Suppressor macrophage treated with lipopolysaccharide for 4 hours (primary cell): ENCODE data around the gene DNAH14.
"Not testable (repeated sequence)": the region's sequence is repeated elsewhere in the genome, so short reads cannot be mapped to it uniquely, and the experiment has no call there.

Source experiments
- DNase-seq: peaks from one replicate; pipeline ENCODE4 v3.0.0-alpha.2; 2020

The DNAH14 gene

GRCh38 chr1:224929335-224930237 lies at the start of gene DNAH14:
Gene DNAH14, plus strand, starts transcription at chr1:224929675. Its CDS starts 23,028 bp downstream, at chr1:224952703.
- DNase-seq, result peak; percentile 78

GRCh38 chr1:224880593-224881307 lies 48.7 kb upstream of the DNAH14 start:
- no peak for DNase-seq

- DNase-seq, result not testable (repeated sequence)
Measured at GRCh38 chr1:224881308-224881692, 48.2 kb upstream of the DNAH14 start.

DNA sequence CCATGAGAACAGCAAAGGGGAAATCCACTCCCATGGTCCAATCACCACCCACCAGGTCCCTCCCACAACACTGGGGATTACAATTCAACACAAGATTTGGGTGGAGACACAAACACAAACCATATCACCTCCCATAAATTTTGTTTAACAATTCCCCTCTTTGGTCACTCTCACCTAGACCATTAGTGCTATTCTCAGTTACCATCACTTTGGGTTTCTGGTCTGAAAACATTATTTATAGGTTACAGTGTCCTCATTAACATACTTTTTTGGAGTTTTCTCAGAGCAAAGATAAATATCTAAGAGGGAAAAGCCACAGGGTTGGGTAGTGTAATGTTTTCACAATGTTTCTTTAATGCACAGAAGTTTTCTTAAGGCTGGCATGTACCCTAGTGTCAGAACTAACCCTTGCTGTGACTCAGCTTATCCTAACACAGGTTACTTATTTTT lies 47.7 kb upstream of the DNAH14 start:
- DNase-seq, result no peak

DNA sequence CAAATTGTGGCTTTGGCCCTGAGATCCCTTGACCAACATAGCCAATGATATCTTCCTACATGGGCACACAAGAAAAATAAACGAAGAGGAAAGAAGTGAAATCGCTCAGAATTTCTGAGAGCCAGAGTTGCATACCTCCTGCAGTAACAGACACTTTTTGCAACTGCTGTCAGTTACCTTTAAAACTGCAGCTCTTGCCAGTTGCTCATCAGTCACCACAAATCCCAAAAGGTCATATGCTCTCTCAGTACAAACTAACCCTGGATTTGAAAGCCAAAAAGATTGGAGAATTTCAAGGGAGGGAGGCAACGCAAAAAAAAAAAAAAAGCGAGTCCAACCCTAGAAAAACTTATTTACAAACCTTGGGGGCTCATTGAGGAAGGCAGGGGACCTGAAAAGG lies 47.2 kb upstream of the DNAH14 start:
- DNase-seq, result no peak

GRCh38 chr1:224883091-224883490 lies 46.4 kb upstream of the DNAH14 start:
- DNase-seq, result no peak

- no peak for DNase-seq
Measured at GRCh38 chr1:224884361-224884801, 45.1 kb upstream of the DNAH14 start.

GRCh38 chr1:224885376-224885775 lies 44.1 kb upstream of the DNAH14 start:
- DNase-seq, result not testable (repeated sequence)

DNA sequence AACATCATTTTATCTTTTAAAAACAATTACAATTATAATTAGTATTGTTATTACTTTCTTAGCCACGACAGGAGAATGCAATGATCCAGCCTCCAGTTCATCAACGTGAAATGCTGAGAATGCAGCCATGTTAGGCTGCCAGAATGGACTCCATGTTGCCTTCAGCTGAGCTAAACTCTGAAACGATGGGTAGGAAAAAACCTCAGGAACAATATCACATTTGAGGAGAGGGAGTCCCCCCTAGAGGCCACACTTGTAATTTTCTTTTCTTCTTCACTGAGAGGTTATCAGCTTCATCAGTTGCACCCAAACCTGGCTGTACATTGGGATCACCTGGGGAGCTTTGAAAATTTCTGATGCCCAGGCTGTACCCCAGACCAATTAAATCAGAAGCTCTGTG lies 34.6 kb upstream of the DNAH14 start:
- DNase-seq, result peak; percentile 5

DNA sequence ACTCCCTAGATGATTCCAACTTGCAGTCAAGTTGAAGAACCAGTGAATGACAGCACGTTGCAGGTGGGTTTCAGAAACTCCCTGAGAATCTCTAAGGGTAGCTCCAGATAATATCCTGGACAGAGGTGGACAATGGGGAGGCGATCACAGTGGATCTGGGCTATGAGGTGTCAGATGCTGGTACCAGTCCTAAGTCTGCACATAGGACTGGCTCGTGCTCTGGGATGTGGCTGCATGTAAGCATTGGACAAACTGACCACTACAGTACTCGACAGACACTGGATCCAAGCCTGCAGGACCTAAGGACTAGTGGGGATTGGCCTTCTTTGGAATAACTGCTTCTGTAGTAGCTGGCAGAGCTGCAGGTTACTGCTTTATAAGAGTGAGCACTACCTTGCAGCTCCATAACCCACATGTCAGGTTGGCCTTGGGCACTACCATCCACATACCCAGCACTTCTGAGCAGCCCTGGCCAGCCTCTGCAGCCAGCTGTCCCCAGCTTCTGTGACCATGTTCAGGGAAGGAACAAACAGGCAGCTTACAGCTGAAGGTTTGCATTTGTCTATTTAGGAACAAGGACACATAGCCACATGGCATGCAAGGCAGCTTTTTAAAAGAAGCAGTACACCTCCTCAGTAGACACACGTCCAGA lies 33.2 kb upstream of the DNAH14 start:
- no peak for DNase-seq

GRCh38 chr1:224897529-224898327 lies 31.7 kb upstream of the DNAH14 start:
- no peak for DNase-seq

GRCh38 chr1:224898937-224899336 lies 30.5 kb upstream of the DNAH14 start:
- DNase-seq, result no peak

GRCh38 chr1:224900062-224900630 lies 29.3 kb upstream of the DNAH14 start:
- no peak for DNase-seq

DNA sequence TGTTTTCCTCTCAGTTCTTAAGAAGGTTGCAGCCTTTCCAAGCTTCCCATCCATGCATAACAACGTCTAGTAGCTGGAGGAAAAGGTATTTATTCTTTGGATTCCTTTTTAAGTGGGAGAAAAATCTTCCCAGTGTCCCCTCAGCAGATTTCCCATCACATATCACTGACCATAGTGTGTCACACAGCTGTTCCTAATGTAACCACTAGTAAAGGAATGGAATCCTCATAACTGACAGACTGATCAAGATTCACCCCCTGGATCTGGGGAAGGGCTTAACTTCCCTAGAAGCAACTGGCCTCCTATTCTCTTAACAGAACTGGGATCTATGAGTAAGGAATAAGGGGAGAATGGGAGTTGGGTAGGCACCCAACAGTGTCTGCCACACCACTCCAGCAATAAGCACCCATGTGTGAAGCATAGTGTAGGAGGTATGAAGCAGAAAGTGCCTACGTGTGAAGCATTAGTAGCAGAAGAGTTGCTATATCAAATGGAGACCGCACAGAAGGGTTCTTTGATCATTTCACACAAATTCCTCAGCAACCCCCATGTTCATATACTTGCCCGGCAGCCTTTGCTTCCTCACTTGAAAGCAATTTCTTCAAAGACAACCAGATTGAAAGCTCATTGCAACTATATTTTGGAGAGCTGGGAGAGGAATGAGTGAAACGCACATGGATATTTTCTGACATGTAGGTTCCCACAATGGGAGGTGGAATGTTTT lies 28.2 kb upstream of the DNAH14 start:
- no peak for DNase-seq

- DNase-seq, result no peak
Measured at GRCh38 chr1:224903955-224904354, 25.5 kb upstream of the DNAH14 start.

DNA sequence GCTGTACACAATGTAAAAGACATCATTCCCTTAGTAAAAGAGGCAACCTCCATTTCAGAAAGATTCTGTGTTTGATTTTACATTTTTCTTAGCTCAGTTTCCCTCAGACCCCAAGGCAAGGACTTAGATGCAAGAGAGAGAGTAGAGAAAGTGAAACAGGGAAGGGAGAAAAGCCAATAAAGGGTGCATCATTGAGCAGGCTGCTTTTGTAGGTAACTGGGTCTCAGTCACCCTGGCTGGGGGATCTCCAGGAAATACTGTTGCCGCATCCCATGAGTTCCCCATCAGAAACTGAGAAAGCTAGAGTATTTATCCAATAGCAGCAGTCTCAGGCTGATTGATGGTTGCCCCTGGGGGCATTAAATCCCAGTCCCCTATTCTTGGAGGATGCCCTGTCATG lies 23.1 kb upstream of the DNAH14 start:
- DNase-seq, result no peak

- no peak for DNase-seq
Measured at GRCh38 chr1:224911217-224911616, 18.3 kb upstream of the DNAH14 start.

GRCh38 chr1:224914292-224914900 lies 15.1 kb upstream of the DNAH14 start:
- DNase-seq, result no peak

DNA sequence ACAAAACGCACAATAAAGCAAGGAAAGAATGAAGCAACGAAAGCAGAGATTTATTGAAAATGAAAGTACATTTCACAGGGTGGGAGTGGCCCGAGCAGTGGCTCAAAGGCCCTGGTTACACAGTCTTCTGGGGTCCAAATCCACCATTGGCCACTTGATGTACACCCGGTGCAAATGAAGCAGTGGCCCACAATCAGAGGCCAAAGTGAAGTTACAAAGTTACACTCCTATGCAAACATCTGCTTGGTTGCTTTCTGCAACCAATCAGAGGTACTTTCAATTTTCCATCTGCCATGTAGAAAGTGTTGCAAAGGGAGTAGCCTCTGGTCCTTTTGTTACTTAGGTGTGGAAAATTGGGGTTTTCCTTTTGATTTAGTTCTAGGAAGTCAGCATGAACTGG lies 10.0 kb upstream of the DNAH14 start:
- DNase-seq, result no peak

GRCh38 chr1:224920930-224921329 lies 8.5 kb upstream of the DNAH14 start:
- no peak for DNase-seq

GRCh38 chr1:224921354-224921753 lies 8.1 kb upstream of the DNAH14 start:
- no peak for DNase-seq
